H1 (cell line): ENCODE data around the gene TTC23. TPM values are rescaled to one million over a fixed set of nuclear protein-coding genes. Genes with fewer than 3 reads are reported as not detected.

Source experiments
- polyA plus RNA-seq, 7 experiments: library from polyadenylated mRNA; depleted of rRNA in 3 of 7; stranded (reverse) in 5 of 7; unstranded in 2 of 7; fragments of >200 nt in 5 of 7; fragments of 200-250 nt in 2 of 7; gene quantifications; 1 replicate in 5 of 7; 2 replicates in 1 of 7; 4 replicates in 1 of 7; pipeline versions ENCODE4 v1.2.1 to v1.2.3, GENCODE V29; 2011 to 2013; ENCODE audit warnings: missing spikeins in 2 of 7, mixed read lengths in 2 of 7
- total RNA-seq: library from RNA; stranded (reverse); fragmentation: NEBNext Ultra II Directional; extraction: Animal tissue kit (Norgen Biotek cat#: 25700); gene quantifications from 2 replicates; pipeline ENCODE4 v1.2.1, GENCODE V29; 2021

The TTC23 gene
- total and polyA plus RNA-seq, 2 of the 8 experiments (the other 6 are each of a cell fraction or from before 2014, with no cell fraction given) = 4.8 to 23.0 TPM

Other genes with a start within 250 kb of the TTC23 start
- 0.22 TPM in 1 of 2 replicates, not detected in the other for gene PGPEP1L, start 241.8 kb downstream of the TTC23 start, total RNA-seq
- gene PGPEP1L, start 241.8 kb downstream of the TTC23 start, polyA plus RNA-seq (2011; rRNA removed) = 0.14 and 0.17 TPM in 2 replicates
- 2.0 and 2.2 TPM in 2 replicates for gene SYNM, start 144.5 kb downstream of the TTC23 start, total RNA-seq
- gene SYNM, start 144.5 kb downstream of the TTC23 start, polyA plus RNA-seq (2011; rRNA removed) = 0.67 and 0.89 TPM in 2 replicates
- gene LRRC28, start 1.9 kb upstream of the TTC23 start, total RNA-seq = 17.4 and 20.2 TPM in 2 replicates
- 16.6 and 23.3 TPM in 2 replicates for gene LRRC28, start 1.9 kb upstream of the TTC23 start, polyA plus RNA-seq (2011; rRNA removed)